ENCODE results near the gene PUM1.

DNA sequence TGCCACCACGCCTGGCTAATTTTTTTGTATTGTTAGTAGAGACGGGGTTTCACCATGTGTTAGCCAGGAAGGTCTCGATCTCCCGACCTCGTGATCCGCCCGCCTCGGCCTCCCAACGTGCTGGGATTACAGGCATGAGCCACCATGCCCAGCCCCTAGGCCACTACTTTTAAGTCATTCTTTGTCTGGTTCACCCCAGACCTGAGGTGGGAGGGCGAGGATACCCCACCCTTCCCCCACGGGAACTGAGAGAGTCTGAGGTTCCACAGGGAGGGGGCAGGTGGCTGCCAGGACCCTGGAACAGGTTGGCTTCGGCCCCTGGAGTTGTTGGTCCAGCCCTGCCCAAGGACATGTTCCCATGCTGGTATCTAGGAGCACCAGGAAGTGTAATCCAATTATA, 149.2 kb downstream of the PUM1 start:
- TF ChIP-seq, protein P1, sequence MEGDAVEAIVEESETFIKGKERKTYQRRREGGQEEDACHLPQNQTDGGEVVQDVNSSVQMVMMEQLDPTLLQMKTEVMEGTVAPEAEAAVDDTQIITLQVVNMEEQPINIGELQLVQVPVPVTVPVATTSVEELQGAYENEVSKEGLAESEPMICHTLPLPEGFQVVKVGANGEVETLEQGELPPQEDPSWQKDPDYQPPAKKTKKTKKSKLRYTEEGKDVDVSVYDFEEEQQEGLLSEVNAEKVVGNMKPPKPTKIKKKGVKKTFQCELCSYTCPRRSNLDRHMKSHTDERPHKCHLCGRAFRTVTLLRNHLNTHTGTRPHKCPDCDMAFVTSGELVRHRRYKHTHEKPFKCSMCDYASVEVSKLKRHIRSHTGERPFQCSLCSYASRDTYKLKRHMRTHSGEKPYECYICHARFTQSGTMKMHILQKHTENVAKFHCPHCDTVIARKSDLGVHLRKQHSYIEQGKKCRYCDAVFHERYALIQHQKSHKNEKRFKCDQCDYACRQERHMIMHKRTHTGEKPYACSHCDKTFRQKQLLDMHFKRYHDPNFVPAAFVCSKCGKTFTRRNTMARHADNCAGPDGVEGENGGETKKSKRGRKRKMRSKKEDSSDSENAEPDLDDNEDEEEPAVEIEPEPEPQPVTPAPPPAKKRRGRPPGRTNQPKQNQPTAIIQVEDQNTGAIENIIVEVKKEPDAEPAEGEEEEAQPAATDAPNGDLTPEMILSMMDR (IDR thresholded peaks at IDR 0.05; ENCODE audit: control extremely low read depth in 1 of 3, insufficient read depth in 1 of 3, low read depth in 1 of 3, low read length in 3 of 3): no peak
- TF ChIP-seq RFX5 (IDR thresholded peaks at IDR 0.05; ENCODE audit: borderline replicate concordance, low read depth, low read length): no peak
- TF ChIP-seq SP2 (IDR thresholded peaks at IDR 0.05; ENCODE audit: low read length): no peak
- no peak for TF ChIP-seq EP300 (IDR thresholded peaks at IDR 0.05; ENCODE audit: borderline replicate concordance in 1 of 2, low read depth in 2 of 2, low read length in 2 of 2)
- no peak for TF ChIP-seq EGR1 (IDR thresholded peaks at IDR 0.05; ENCODE audit: borderline replicate concordance, low read depth, low read length)
- TF ChIP-seq, protein P2, sequence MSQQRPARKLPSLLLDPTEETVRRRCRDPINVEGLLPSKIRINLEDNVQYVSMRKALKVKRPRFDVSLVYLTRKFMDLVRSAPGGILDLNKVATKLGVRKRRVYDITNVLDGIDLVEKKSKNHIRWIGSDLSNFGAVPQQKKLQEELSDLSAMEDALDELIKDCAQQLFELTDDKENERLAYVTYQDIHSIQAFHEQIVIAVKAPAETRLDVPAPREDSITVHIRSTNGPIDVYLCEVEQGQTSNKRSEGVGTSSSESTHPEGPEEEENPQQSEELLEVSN (IDR thresholded peaks at IDR 0.05): no peak
- TF ChIP-seq KDM1A (IDR thresholded peaks at IDR 0.05; ENCODE audit: borderline replicate concordance, low read length): no peak

All from H1 (cell line).